Sigmoid colon (tissue), 3 donors: ENCODE data around the gene LRP11.

Source experiments
- POLR2A ChIP-seq, 2 donors: fragments of 450-650 bp; IDR thresholded peaks; one replicate each; pipeline ENCODE4 v1.6.1; 2016; ENCODE audit warnings: antibody characterized with exemption in 2 of 2, mild to moderate bottlenecking in 2 of 2, moderate library complexity in 2 of 2
- TF ChIP-seq, protein P1 (sequence below), 4 experiments: fragments of 450-650 bp in 3 of 4; fragments of 200-600 bp in 1 of 4; IDR thresholded peaks; one replicate each; pipeline ENCODE4 v1.5.1; 2016 to 2019; ENCODE audit warnings: antibody characterized with exemption in 4 of 4, mild to moderate bottlenecking in 3 of 4, moderate library complexity in 2 of 4

DNA sequence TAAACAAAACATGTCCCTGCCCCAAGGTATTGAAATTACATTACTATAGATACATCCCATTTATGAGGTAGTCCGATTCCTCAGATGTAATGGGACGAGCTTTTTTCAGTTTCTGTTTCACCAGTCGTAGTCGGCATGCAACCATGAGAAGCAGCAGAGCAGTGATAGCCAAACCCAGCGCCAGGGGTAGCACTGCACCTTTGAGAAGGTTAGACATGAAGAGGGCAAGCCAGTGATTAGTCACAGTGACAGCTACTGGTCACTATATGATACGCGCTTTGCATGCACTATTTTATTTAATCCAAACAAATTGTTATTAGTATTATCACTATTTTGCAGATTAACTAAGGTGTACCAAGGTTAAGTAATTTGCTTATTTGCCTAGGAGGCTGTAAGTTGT lies 43.7 kb downstream of the LRP11 start:
- no peak for TF ChIP-seq POLR2A (IDR thresholded peaks at IDR 0.05)
- TF ChIP-seq, protein P1, sequence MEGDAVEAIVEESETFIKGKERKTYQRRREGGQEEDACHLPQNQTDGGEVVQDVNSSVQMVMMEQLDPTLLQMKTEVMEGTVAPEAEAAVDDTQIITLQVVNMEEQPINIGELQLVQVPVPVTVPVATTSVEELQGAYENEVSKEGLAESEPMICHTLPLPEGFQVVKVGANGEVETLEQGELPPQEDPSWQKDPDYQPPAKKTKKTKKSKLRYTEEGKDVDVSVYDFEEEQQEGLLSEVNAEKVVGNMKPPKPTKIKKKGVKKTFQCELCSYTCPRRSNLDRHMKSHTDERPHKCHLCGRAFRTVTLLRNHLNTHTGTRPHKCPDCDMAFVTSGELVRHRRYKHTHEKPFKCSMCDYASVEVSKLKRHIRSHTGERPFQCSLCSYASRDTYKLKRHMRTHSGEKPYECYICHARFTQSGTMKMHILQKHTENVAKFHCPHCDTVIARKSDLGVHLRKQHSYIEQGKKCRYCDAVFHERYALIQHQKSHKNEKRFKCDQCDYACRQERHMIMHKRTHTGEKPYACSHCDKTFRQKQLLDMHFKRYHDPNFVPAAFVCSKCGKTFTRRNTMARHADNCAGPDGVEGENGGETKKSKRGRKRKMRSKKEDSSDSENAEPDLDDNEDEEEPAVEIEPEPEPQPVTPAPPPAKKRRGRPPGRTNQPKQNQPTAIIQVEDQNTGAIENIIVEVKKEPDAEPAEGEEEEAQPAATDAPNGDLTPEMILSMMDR (IDR thresholded peaks at IDR 0.05): no peak
